ENCODE measurements around the gene CDH23. TPM values are rescaled to one million over a fixed set of nuclear protein-coding genes. Genes with fewer than 3 reads are reported as not detected.

The CDH23 gene
- total RNA-seq, 2 experiments from 2014 or later = 4.6 to 5.2 TPM

DNA sequence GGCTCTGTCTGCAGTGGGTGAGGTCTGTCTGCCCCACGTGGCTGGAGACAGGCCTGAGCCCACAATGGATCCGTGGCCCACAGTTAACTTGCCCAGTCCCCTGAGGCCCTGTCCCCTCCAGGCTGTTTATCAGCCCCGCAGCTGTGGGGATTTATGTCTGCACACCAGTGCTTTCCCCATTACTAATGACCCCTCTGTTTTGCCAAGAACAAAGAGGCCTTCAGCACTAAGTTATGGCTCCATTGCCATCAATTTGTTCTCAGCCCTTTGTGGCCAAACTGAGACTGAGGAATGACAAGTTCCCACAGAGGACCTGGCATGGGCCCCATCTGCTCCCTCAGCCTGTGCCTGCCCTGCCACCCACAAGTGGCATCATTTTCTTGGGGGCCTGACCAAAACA lies 184.7 kb downstream of the CDH23 start:
- ChIA-PET POLR2A (no interaction called here), CTCF (no interaction called here)
- no peaks in the 10 kb centered on the region for H3K36me3 ChIP-seq (ENCODE audit: insufficient read depth, low read length)
- no peaks in the 10 kb centered on the region for H3K36me3 Mint-ChIP-seq (ENCODE audit: low read depth)
- H3K9me3 ChIP-seq (ENCODE audit: control insufficient read depth in 1 of 2, insufficient read depth in 1 of 2, low read length in 2 of 2) = no peaks in the 10 kb centered on the region
- no peaks in the 10 kb centered on the region for H3K4me1 ChIP-seq (ENCODE audit: insufficient read depth, low read length)
- H3K9me3 Mint-ChIP-seq = no peaks in the 10 kb centered on the region
- H3K27ac ChIP-seq (ENCODE audit: low read depth in 1 of 2, low read length in 2 of 2) = no peak overlapping the region
- DNase-seq (no peak), ATAC-seq (ENCODE audit: poor library complexity) (no peak)
- H3K27me3 Mint-ChIP-seq = no peaks in the 10 kb centered on the region
- no peak overlapping the region for H3K27ac Mint-ChIP-seq
- no peaks in the 10 kb centered on the region for H3K4me1 Mint-ChIP-seq (ENCODE audit: low read depth)
- no peak overlapping the region for H3K4me3 ChIP-seq (ENCODE audit: low read length)
- no peak overlapping the region for H3K4me3 Mint-ChIP-seq
- peaks cover 0 to 4% of the 10 kb centered on the region in 2 experiments for H3K27me3 ChIP-seq (ENCODE audit: control insufficient read depth in 1 of 2, insufficient read depth in 2 of 2, low read length in 2 of 2)
- intact Hi-C loops (cut with DNase I, micrococcal nuclease) = no loop called here
- TF ChIP-seq, protein P1, sequence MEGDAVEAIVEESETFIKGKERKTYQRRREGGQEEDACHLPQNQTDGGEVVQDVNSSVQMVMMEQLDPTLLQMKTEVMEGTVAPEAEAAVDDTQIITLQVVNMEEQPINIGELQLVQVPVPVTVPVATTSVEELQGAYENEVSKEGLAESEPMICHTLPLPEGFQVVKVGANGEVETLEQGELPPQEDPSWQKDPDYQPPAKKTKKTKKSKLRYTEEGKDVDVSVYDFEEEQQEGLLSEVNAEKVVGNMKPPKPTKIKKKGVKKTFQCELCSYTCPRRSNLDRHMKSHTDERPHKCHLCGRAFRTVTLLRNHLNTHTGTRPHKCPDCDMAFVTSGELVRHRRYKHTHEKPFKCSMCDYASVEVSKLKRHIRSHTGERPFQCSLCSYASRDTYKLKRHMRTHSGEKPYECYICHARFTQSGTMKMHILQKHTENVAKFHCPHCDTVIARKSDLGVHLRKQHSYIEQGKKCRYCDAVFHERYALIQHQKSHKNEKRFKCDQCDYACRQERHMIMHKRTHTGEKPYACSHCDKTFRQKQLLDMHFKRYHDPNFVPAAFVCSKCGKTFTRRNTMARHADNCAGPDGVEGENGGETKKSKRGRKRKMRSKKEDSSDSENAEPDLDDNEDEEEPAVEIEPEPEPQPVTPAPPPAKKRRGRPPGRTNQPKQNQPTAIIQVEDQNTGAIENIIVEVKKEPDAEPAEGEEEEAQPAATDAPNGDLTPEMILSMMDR (IDR thresholded peaks at IDR 0.05) = no peak

DNA sequence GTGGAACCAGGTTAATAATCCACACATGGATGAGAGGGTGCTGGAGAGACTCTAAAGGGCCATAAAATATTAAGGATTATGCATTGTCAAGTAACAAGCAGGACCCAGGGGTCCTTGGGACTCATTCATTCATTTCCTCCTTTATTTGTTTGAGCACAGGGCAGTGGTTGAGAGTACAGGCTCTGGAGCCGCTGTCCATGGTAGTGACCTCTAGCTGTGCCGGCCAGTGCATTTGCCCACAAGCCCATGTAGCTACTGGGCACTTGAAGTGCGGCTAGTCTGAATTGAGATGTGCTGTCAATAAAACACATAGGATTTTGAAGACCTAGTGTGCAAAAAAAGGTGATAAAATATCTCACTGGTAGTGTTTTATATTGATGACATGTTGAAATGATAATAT lies 185.3 kb downstream of the CDH23 start:
- H3K4me1 Mint-ChIP-seq (ENCODE audit: low read depth) = no peaks in the 10 kb centered on the region
- intact Hi-C loops (cut with DNase I, micrococcal nuclease) = no loop called here
- H3K4me3 ChIP-seq (ENCODE audit: low read length) = no peak overlapping the region
- H3K36me3 Mint-ChIP-seq (ENCODE audit: low read depth) = no peaks in the 10 kb centered on the region
- H3K27me3 ChIP-seq (ENCODE audit: control insufficient read depth in 1 of 2, insufficient read depth in 2 of 2, low read length in 2 of 2) = peaks cover 0 to 4% of the 10 kb centered on the region in 2 experiments
- ChIA-PET CTCF (no interaction called here), POLR2A (no interaction called here)
- H3K27ac Mint-ChIP-seq = no peak overlapping the region
- H3K4me3 Mint-ChIP-seq = no peak overlapping the region
- H3K36me3 ChIP-seq (ENCODE audit: insufficient read depth, low read length) = no peaks in the 10 kb centered on the region
- H3K9me3 Mint-ChIP-seq = no peaks in the 10 kb centered on the region
- no peaks in the 10 kb centered on the region for H3K4me1 ChIP-seq (ENCODE audit: insufficient read depth, low read length)
- ATAC-seq (ENCODE audit: poor library complexity) (no peak), DNase-seq (no peak)
- H3K27me3 Mint-ChIP-seq = no peaks in the 10 kb centered on the region
- no peak overlapping the region for H3K27ac ChIP-seq (ENCODE audit: low read depth in 1 of 2, low read length in 2 of 2)
- no peaks in the 10 kb centered on the region for H3K9me3 ChIP-seq (ENCODE audit: control insufficient read depth in 1 of 2, insufficient read depth in 1 of 2, low read length in 2 of 2)
- TF ChIP-seq, protein P1 (IDR thresholded peaks at IDR 0.05) = no peak

DNA sequence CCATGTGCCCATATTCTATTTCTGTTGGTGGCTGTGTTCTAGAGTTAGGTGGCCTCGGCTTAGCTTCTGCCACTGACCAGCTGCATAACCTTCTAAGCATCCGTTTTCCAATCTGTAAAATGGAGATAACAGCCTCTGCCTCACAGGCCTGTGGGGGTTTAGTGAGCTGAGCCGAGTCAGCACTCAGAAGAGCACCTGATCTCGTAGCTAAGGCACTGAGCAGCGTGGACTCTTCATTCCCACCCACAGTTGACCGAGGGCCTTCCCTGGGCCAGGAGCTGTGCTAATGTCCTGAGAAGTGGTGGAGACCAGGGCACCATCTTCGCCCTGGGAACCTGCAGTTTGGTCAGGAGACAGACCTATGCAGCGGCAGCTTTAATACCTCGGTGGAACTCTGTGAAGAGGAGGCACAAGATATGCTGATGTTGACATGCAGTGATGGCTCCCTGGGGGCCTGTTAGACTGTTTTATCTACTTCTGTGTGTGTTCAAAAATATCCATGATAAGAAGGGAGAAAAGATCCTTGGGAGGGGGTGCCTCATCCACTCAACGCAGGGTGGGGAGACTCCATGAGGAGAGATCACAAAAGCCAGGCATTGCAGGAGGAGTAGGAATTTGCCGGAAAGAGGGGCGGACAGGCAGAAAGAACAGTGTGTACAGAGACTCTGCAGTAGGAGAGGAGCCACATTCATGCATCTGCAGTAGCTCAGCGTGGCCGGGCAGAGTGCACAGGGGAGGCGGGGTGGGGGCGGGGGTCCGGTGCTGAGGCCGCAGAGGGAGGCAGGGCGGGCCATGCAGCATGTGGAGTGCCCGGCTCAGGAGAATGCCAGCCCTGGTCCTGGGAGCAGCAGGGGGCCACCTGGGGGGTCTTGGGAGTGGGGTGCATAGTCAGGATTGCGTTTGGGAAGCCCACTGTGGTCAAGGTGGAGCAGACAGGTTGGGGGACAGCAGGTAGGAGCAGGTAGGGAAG lies 186.1 kb downstream of the CDH23 start:
- Mint-ChIP-seq H3K27me3 (no peaks in the 10 kb centered on the region), H3K27ac (no peak overlapping the region), H3K4me1 (ENCODE audit: low read depth) (no peaks in the 10 kb centered on the region), H3K36me3 (ENCODE audit: low read depth) (no peaks in the 10 kb centered on the region), H3K9me3 (no peaks in the 10 kb centered on the region), H3K4me3 (no peak overlapping the region)
- DNase-seq (no peak), ATAC-seq (ENCODE audit: poor library complexity) (no peak)
- Histone ChIP-seq H3K36me3 (ENCODE audit: insufficient read depth, low read length) (no peaks in the 10 kb centered on the region), H3K4me1 (ENCODE audit: insufficient read depth, low read length) (no peaks in the 10 kb centered on the region), H3K27me3 (ENCODE audit: control insufficient read depth in 1 of 2, insufficient read depth in 2 of 2, low read length in 2 of 2) (peaks cover 4 to 7% of the 10 kb centered on the region in 2 experiments), H3K4me3 (ENCODE audit: low read length) (no peak overlapping the region), H3K9me3 (ENCODE audit: control insufficient read depth in 1 of 2, insufficient read depth in 1 of 2, low read length in 2 of 2) (no peaks in the 10 kb centered on the region), H3K27ac (ENCODE audit: low read depth in 1 of 2, low read length in 2 of 2) (no peak overlapping the region)
- CTCF ChIA-PET = no interaction called here
- intact Hi-C loops (cut with DNase I, micrococcal nuclease) = no loop called here
- POLR2A ChIA-PET = no interaction called here
- TF ChIP-seq, protein P1 (IDR thresholded peaks at IDR 0.05) = no peak
